Fibroblast of mammary gland (primary cell): ENCODE measurements around the gene HERPUD1.

Source experiments
- DNase-seq: peaks from one replicate; pipeline ENCODE4 v3.0.0-alpha.2; 2010; ENCODE audit warnings: low read depth
- H3K4me3 ChIP-seq: 2 replicates; pipeline ENCODE4 v1.5.1; 2011; ENCODE audit warnings: low read depth, mild to moderate bottlenecking, low read length, moderate library complexity; ENCODE audit not compliant: control insufficient read depth
- CTCF ChIP-seq: conservative IDR thresholded peaks from 2 replicates; pipeline ENCODE4 v1.5.1; 2011; ENCODE audit warnings: low read depth, low read length, inconsistent platforms; ENCODE audit not compliant: control insufficient read depth, insufficient read depth

Gene HERPUD1

GRCh38 chr16:56974549-56975300, 42.8 kb downstream of the HERPUD1 start:
- no peak overlapping the region for H3K4me3 ChIP-seq
- DNase-seq: no peak
- TF ChIP-seq CTCF: no peak

- TF ChIP-seq CTCF: no peak
- no peak overlapping the region for H3K4me3 ChIP-seq
Measured at GRCh38 chr16:56975714-56976113, 43.8 kb downstream of the HERPUD1 start.

GRCh38 chr16:56977216-56977615, 45.3 kb downstream of the HERPUD1 start:
- H3K4me3 ChIP-seq: no peak overlapping the region
- no peak for TF ChIP-seq CTCF
- no peak for DNase-seq

More at GRCh38 chr16:56975714-56976113, 43.8 kb downstream of the HERPUD1 start:
- DNase-seq: no peak

GRCh38 chr16:56977823-56978430, 46.0 kb downstream of the HERPUD1 start:
- no peak for TF ChIP-seq CTCF
- no peak overlapping the region for H3K4me3 ChIP-seq
- no peak for DNase-seq

- no peak overlapping the region for H3K4me3 ChIP-seq
- TF ChIP-seq CTCF: no peak
- no peak for DNase-seq
Measured at GRCh38 chr16:56980201-56980535, 48.2 kb downstream of the HERPUD1 start.

GRCh38 chr16:56980792-56981724, 49.1 kb downstream of the HERPUD1 start:
- H3K4me3 ChIP-seq: no peak overlapping the region
- no peak for DNase-seq
- no peak for TF ChIP-seq CTCF
